Smooth muscle cell (in vitro differentiated cells): Measurements from ENCODE around the gene SDSL. TPM values are rescaled to one million over a fixed set of nuclear protein-coding genes. Genes with fewer than 3 reads are reported as not detected.
A peak's percentile ranks its signal among the peaks of the same experiment; 100 is the strongest.

Source experiments
- DNase-seq: peaks from one replicate; lab custom pipeline; 2025; ENCODE audit not compliant: unreplicated experiment; lab: John Stamatoyannopoulos, UW
- H2AFZ ChIP-seq: fragments of 200-600 bp; sonication (generic); 2 replicates; pipeline ENCODE4 v1.6.0; 2016; ENCODE audit warnings: antibody characterized with exemption, low read depth, mild to moderate bottlenecking
- H3F3A ChIP-seq: fragments of 200-600 bp; sonication (generic); 2 replicates; pipeline ENCODE4 v1.6.0; 2017; ENCODE audit warnings: antibody characterized with exemption, low read depth
- H3K27ac ChIP-seq: fragments of 200-600 bp; sonication (generic); 2 replicates; pipeline ENCODE4 v1.5.1; 2016; ENCODE audit warnings: low read depth, mild to moderate bottlenecking
- H3K27me3 ChIP-seq: fragments of 200-600 bp; sonication (generic); 2 replicates; pipeline ENCODE4 v1.6.1; 2016; ENCODE audit warnings: low read depth, mild to moderate bottlenecking
- H3K36me3 ChIP-seq: fragments of 200-600 bp; sonication (generic); 2 replicates; pipeline ENCODE4 v1.5.1; 2016; ENCODE audit warnings: low read depth
- H3K4me1 ChIP-seq: fragments of 200-600 bp; sonication (generic); 2 replicates; pipeline ENCODE4 v1.5.1; 2016; ENCODE audit warnings: low read depth
- H3K4me2 ChIP-seq: fragments of 200-600 bp; sonication (generic); 2 replicates; pipeline ENCODE4 v1.6.0; 2016; ENCODE audit warnings: mild to moderate bottlenecking
- H3K4me3 ChIP-seq: fragments of 200-600 bp; sonication (generic); 2 replicates; pipeline ENCODE4 v1.5.1; 2016; ENCODE audit warnings: mild to moderate bottlenecking
- H3K79me2 ChIP-seq: fragments of 200-600 bp; sonication (generic); 2 replicates; pipeline ENCODE4 v1.6.0; 2016; ENCODE audit warnings: low read depth, mild to moderate bottlenecking
- H3K9ac ChIP-seq: fragments of 200-600 bp; sonication (generic); 2 replicates; pipeline ENCODE4 v1.6.0; 2016; ENCODE audit warnings: low read depth
- H3K9me3 ChIP-seq: fragments of 200-600 bp; sonication (generic); replicated peaks from 2 replicates; pipeline ENCODE4 v1.5.1; 2016; ENCODE audit warnings: low read depth
- H4K20me1 ChIP-seq: fragments of 200-600 bp; sonication (generic); 2 replicates; pipeline ENCODE4 v1.6.0; 2016; ENCODE audit warnings: low read depth
- WGBS: methylation state at CpG from one replicate; pipeline ENCODE4 v1.1.7; 2016; ENCODE audit warnings: low lambda C conversion rate; 5-methylcytosine and 5-hydroxymethylcytosine counted together
- polyA plus RNA-seq: library from polyadenylated mRNA; unstranded; fragments of >200 nt; fragmentation: Nextera tagmentation; extraction: Ambion mirVana; gene quantifications from 2 replicates; pipeline ENCODE4 v1.2.1, GENCODE V29; 2016
- total RNA-seq: library from RNA; depleted of rRNA; stranded (reverse); fragments of >200 nt; gene quantifications from 2 replicates; pipeline ENCODE4 v1.2.3, GENCODE V29; 2014
- TF ChIP-seq, protein P1 (sequence below): fragments of 200-600 bp; sonication (generic); IDR thresholded peaks from 2 replicates; pipeline ENCODE4 v1.5.1; 2017; ENCODE audit warnings: borderline replicate concordance, mild to moderate bottlenecking, antibody characterized with exemption; ENCODE audit not compliant: insufficient read depth, poor library complexity, severe bottlenecking

The SDSL gene
- total and polyA plus RNA-seq, 2 experiments from 2014 or later, result 3.6 to 6.7 TPM

DNA sequence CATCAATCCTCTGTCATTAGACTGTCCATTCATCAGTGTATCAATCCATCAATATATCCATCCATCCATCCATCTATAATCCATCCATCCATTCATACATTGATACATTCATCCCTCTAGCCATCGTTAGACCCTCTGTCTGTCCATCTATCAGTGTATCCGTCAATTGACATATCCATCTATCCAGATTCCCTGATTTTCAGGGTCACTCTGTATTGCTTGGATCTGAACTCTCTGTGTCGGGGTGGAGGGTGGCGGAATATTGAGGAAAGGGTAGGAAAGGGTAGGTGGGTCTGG lies 17.1 kb downstream of the SDSL start:
- 40% methylated on average over 4 of the region's 4 CpGs for WGBS
- Histone ChIP-seq H2AFZ (no peak overlapping the region), H3K9me3 (no peaks in the 10 kb centered on the region), H3K27ac (no peak overlapping the region), H3K79me2 (no peaks in the 10 kb centered on the region), H3K4me2 (no peak overlapping the region), H3F3A (no peaks in the 10 kb centered on the region), H3K4me1 (no peaks in the 10 kb centered on the region), H3K27me3 (peaks cover 13% of the 10 kb centered on the region), H4K20me1 (no peaks in the 10 kb centered on the region), H3K9ac (no peak overlapping the region), H3K4me3 (no peak overlapping the region), H3K36me3 (no peaks in the 10 kb centered on the region)
- TF ChIP-seq, protein P1, sequence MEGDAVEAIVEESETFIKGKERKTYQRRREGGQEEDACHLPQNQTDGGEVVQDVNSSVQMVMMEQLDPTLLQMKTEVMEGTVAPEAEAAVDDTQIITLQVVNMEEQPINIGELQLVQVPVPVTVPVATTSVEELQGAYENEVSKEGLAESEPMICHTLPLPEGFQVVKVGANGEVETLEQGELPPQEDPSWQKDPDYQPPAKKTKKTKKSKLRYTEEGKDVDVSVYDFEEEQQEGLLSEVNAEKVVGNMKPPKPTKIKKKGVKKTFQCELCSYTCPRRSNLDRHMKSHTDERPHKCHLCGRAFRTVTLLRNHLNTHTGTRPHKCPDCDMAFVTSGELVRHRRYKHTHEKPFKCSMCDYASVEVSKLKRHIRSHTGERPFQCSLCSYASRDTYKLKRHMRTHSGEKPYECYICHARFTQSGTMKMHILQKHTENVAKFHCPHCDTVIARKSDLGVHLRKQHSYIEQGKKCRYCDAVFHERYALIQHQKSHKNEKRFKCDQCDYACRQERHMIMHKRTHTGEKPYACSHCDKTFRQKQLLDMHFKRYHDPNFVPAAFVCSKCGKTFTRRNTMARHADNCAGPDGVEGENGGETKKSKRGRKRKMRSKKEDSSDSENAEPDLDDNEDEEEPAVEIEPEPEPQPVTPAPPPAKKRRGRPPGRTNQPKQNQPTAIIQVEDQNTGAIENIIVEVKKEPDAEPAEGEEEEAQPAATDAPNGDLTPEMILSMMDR, result no peak
- no peak for DNase-seq

DNA sequence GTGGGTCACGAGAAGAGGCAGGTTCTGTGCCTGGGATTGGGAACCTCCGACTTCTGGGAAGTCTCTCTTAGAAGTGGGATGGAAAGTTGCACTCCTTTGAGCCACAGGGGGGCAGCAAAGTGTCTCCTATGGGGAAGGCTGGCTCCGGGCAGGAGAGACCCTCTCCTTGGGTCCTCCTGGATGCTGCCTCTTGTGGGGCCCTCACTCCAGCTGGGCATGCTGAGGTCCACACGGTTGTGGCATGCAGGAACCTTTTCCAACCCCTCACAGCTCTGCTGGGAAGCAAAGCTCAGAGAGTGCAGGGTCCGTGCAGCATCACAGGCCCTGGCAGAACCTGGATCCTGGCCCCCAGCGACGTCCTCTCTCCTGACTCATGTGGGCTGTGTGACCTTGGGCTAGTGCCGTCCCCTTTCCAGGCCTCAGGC lies 17.4 kb downstream of the SDSL start:
- H3F3A ChIP-seq, result no peaks in the 10 kb centered on the region
- H3K27ac ChIP-seq, result no peak overlapping the region
- H3K79me2 ChIP-seq, result no peaks in the 10 kb centered on the region
- DNase-seq, result peak; percentile 7
- H3K9ac ChIP-seq, result no peak overlapping the region
- TF ChIP-seq, protein P1, result peak; percentile 64
- no peaks in the 10 kb centered on the region for H3K4me1 ChIP-seq
- WGBS, result 42% methylated on average over 8 of the region's 8 CpGs
- H4K20me1 ChIP-seq, result no peaks in the 10 kb centered on the region
- no peak overlapping the region for H3K4me3 ChIP-seq
- H3K27me3 ChIP-seq, result peaks cover 13% of the 10 kb centered on the region
- H3K4me2 ChIP-seq, result no peak overlapping the region
- no peak overlapping the region for H2AFZ ChIP-seq
- no peaks in the 10 kb centered on the region for H3K36me3 ChIP-seq
- H3K9me3 ChIP-seq, result no peaks in the 10 kb centered on the region

GRCh38 chr12:113440336-113440735 lies 18.2 kb downstream of the SDSL start:
- H3K27me3 ChIP-seq, result peaks cover 16% of the 10 kb centered on the region
- no peak overlapping the region for H3K4me3 ChIP-seq
- H3K4me2 ChIP-seq, result no peak overlapping the region
- TF ChIP-seq, protein P1, result no peak
- H3K9me3 ChIP-seq, result no peaks in the 10 kb centered on the region
- H3K36me3 ChIP-seq, result no peaks in the 10 kb centered on the region
- H3K4me1 ChIP-seq, result no peaks in the 10 kb centered on the region
- H2AFZ ChIP-seq, result no peak overlapping the region
- 95% methylated on average over 7 of the region's 7 CpGs for WGBS
- DNase-seq, result no peak
- H3K27ac ChIP-seq, result no peak overlapping the region
- H3K9ac ChIP-seq, result no peak overlapping the region
- no peaks in the 10 kb centered on the region for H3F3A ChIP-seq
- H4K20me1 ChIP-seq, result no peaks in the 10 kb centered on the region
- no peaks in the 10 kb centered on the region for H3K79me2 ChIP-seq

DNA sequence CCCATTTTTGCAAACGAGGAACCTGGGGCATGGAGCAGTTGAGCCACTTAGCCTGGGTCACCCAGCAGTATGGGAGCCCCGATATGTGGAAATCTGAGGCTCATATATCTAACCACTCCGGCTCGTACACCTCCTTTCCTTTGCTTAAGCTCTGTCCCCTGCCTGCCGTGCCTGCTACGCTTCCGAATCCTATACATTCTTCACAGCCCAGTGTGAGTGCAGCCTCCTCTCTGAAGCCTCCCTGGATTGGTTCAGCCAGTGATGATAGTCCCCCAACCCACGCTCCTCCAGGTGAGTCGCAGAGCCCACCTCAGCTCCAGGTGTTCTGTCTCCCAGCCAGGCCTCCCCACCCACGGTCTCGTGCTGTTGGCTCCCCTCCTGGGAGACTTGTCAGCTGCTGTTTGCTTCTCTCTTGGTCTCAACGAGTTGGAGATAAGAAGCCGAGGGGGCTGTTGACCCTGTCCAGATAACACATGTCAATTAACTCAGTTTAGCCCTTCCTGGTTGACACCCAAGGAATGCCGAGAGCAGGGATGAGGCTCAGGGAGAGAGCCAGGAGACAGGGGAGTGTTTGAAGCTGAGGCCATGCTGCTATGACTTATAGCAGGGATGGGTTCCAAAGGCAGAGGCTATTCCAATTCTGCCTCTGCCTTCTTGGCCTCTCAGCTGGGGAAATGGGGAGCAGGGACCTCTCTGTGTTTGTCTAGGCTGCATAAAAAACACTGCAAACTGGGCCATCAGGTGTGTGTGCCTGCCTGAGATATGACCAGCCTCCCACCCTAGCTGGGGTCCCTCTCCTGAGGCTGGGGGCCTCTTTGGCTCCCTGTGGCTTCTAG lies 19.0 kb downstream of the SDSL start:
- 70% methylated on average over 14 of the region's 14 CpGs for WGBS
- no peaks in the 10 kb centered on the region for H4K20me1 ChIP-seq
- H3K4me1 ChIP-seq, result no peaks in the 10 kb centered on the region
- H3K36me3 ChIP-seq, result no peaks in the 10 kb centered on the region
- DNase-seq, result no peak
- peaks cover 16% of the 10 kb centered on the region for H3K27me3 ChIP-seq
- no peaks in the 10 kb centered on the region for H3K9me3 ChIP-seq
- H3K27ac ChIP-seq, result no peak overlapping the region
- no peaks in the 10 kb centered on the region for H3F3A ChIP-seq
- H3K4me3 ChIP-seq, result no peak overlapping the region
- H3K79me2 ChIP-seq, result no peaks in the 10 kb centered on the region
- TF ChIP-seq, protein P1, result no peak
- H3K9ac ChIP-seq, result no peak overlapping the region
- H3K4me2 ChIP-seq, result no peak overlapping the region
- no peak overlapping the region for H2AFZ ChIP-seq
